Panc1 (cell line): ENCODE measurements around the gene GALNT9. TPM values are rescaled to one million over a fixed set of nuclear protein-coding genes. Genes with fewer than 3 reads are reported as not detected.

Experiments used
- ATAC-seq: fragments of 200-7000 bp; cut with Tn5 transposase; 2 replicates; pipeline ENCODE4 v1.9.1; 2020; ENCODE audit warnings: mild to moderate bottlenecking, moderate library complexity
- BruUV-seq: library from RNA; stranded (reverse); fragments of 400-500 nt; replicated peaks from 2 replicates; lab custom pipeline; 2021; lab: Mats Ljungman, UMichigan
- CTCF ChIA-PET: fragments of 300-600 bp; sonication (Branson Sonifier 250); formaldehyde crosslinking; loops from one replicate; lab custom pipeline; 2022; ENCODE audit warnings: antibody characterized with exemption; lab: Charles Lee
- POLR2A ChIA-PET: fragments of 300-600 bp; sonication (Branson Sonifier 250); formaldehyde crosslinking; loops from one replicate; lab custom pipeline; 2022; ENCODE audit warnings: antibody characterized with exemption; lab: Charles Lee
- DNase-seq: peaks from one replicate; pipeline ENCODE4 v3.0.0-alpha.2; 2010; ENCODE audit warnings: low read depth, low spot score
- H3K27ac ChIP-seq: 2 replicates; pipeline ENCODE4 v1.5.1; 2011; ENCODE audit warnings: mild to moderate bottlenecking, low read length, inconsistent platforms
- H3K27me3 ChIP-seq: fragments of 200-500 bp; sonication (Bioruptor generic); 2 replicates; pipeline ENCODE4 v1.6.0; 2014; ENCODE audit warnings: low read length, inconsistent platforms; ENCODE audit not compliant: control insufficient read depth, insufficient read depth
- H3K36me3 ChIP-seq: fragments of 200-500 bp; sonication (Bioruptor generic); 2 replicates; pipeline ENCODE4 v1.5.1; 2014; ENCODE audit warnings: inconsistent platforms, mild to moderate bottlenecking, low read length, moderate library complexity; ENCODE audit not compliant: control insufficient read depth, insufficient read depth
- H3K4me1 ChIP-seq: 2 replicates; pipeline ENCODE4 v1.5.1; 2011; ENCODE audit warnings: inconsistent platforms, mild to moderate bottlenecking, low read length, moderate library complexity; ENCODE audit not compliant: control insufficient read depth, insufficient read depth
- H3K4me3 ChIP-seq, 2 experiments: 2 replicates each; pipeline ENCODE4 v1.5.1; 2011 to 2012; ENCODE audit warnings: low read depth in 2 of 2, low read length in 2 of 2, mild to moderate bottlenecking in 2 of 2, inconsistent platforms in 1 of 2, moderate library complexity in 1 of 2
- H3K9me3 ChIP-seq: fragments of 200-500 bp; sonication (Bioruptor generic); 2 replicates; pipeline ENCODE4 v1.5.1; 2014; ENCODE audit warnings: low read depth, mild to moderate bottlenecking, inconsistent platforms, low read length, moderate library complexity; ENCODE audit not compliant: control insufficient read depth, insufficient read depth
- POLR2AphosphoS5 ChIP-seq: IDR thresholded peaks from 2 replicates; pipeline ENCODE4 v1.6.1; 2012; ENCODE audit warnings: mild to moderate bottlenecking, low read depth, low read length, moderate library complexity
- SIN3A ChIP-seq: IDR thresholded peaks from 2 replicates; pipeline ENCODE4 v1.6.1; 2012; ENCODE audit warnings: low read depth, mild to moderate bottlenecking, low read length, moderate library complexity, borderline replicate concordance; ENCODE audit not compliant: insufficient read depth
- TCF7L2 ChIP-seq: IDR thresholded peaks from 2 replicates; pipeline ENCODE4 v1.6.1; 2011; ENCODE audit warnings: mild to moderate bottlenecking, low read depth, low read length, inconsistent platforms
- in situ Hi-C: cut with HindIII; loops from 2 replicates; pipeline ENCODE4 v1.10.0; 2016; ENCODE audit warnings: low sequenced_read_pairs, low pct_unique_long_range_greater_than_20kb
- intact Hi-C: fragments of 100-400 bp; cut with micrococcal nuclease; formaldehyde crosslinking; loops from one replicate; pipeline ENCODE4 v1.10.0; 2022; ENCODE audit not compliant: unreplicated experiment
- total RNA-seq: library from RNA; stranded (reverse); gene quantifications from one replicate; pipeline ENCODE4 v1.2.1, GENCODE V29; 2021; ENCODE audit not compliant: unreplicated experiment
- TF ChIP-seq, protein P1 (sequence below): fragments of 450-650 bp; IDR thresholded peaks from 2 replicates; pipeline ENCODE4 v1.5.1; 2017; ENCODE audit warnings: mild to moderate bottlenecking
- TF ChIP-seq, protein P2 (sequence below), 2 experiments: IDR thresholded peaks; 2 replicates each; pipeline ENCODE4 v1.6.1; 2011 to 2012; ENCODE audit warnings: low read depth in 2 of 2, control low read depth in 1 of 2, low read length in 1 of 2, mild to moderate bottlenecking in 1 of 2, moderate library complexity in 1 of 2; ENCODE audit not compliant: insufficient read depth in 1 of 2

Gene GALNT9
- total RNA-seq, 1 experiment from 2014 or later, result 0.33 TPM

DNA sequence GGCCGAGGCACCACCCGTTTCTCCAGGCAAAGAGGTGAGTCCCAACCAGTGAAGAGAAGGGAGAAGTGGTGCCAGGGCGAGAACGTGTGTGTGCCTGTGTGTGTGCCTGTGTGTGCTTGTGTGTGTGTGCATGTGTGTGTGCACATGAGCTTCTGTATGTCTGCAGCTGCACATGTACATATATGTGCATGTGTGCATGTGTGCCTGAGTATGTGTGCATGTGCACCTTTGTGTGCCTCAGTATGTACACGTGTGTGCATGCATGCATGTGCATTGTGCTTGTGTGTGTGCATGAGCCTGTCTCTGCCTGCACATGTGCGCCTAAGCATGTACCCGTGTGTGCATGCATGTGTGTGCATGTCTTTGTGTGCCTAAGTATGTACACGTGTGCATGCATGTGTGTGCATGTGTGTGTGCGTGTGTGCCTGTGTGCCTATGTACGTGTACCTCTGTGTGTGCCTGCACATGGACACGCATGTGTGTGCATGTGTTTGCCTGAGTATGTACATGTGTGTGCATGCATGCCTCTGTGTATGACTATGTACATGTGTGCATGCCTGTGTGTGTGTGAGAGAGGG is 5.9 kb upstream of the GALNT9 start:
- intact Hi-C loops, result no loop called here
- H3K27ac ChIP-seq, result no peak overlapping the region
- DNase-seq (no peak), ATAC-seq (no peak)
- H3K4me3 ChIP-seq, result no peak overlapping the region
- H3K36me3 ChIP-seq, result no peaks in the 10 kb centered on the region
- in situ Hi-C loops, result no loop called here
- TF ChIP-seq TCF7L2 (no peak), SIN3A (no peak), POLR2AphosphoS5 (no peak)
- TF ChIP-seq, protein P1, sequence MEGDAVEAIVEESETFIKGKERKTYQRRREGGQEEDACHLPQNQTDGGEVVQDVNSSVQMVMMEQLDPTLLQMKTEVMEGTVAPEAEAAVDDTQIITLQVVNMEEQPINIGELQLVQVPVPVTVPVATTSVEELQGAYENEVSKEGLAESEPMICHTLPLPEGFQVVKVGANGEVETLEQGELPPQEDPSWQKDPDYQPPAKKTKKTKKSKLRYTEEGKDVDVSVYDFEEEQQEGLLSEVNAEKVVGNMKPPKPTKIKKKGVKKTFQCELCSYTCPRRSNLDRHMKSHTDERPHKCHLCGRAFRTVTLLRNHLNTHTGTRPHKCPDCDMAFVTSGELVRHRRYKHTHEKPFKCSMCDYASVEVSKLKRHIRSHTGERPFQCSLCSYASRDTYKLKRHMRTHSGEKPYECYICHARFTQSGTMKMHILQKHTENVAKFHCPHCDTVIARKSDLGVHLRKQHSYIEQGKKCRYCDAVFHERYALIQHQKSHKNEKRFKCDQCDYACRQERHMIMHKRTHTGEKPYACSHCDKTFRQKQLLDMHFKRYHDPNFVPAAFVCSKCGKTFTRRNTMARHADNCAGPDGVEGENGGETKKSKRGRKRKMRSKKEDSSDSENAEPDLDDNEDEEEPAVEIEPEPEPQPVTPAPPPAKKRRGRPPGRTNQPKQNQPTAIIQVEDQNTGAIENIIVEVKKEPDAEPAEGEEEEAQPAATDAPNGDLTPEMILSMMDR, result no peak
- TF ChIP-seq, protein P2, sequence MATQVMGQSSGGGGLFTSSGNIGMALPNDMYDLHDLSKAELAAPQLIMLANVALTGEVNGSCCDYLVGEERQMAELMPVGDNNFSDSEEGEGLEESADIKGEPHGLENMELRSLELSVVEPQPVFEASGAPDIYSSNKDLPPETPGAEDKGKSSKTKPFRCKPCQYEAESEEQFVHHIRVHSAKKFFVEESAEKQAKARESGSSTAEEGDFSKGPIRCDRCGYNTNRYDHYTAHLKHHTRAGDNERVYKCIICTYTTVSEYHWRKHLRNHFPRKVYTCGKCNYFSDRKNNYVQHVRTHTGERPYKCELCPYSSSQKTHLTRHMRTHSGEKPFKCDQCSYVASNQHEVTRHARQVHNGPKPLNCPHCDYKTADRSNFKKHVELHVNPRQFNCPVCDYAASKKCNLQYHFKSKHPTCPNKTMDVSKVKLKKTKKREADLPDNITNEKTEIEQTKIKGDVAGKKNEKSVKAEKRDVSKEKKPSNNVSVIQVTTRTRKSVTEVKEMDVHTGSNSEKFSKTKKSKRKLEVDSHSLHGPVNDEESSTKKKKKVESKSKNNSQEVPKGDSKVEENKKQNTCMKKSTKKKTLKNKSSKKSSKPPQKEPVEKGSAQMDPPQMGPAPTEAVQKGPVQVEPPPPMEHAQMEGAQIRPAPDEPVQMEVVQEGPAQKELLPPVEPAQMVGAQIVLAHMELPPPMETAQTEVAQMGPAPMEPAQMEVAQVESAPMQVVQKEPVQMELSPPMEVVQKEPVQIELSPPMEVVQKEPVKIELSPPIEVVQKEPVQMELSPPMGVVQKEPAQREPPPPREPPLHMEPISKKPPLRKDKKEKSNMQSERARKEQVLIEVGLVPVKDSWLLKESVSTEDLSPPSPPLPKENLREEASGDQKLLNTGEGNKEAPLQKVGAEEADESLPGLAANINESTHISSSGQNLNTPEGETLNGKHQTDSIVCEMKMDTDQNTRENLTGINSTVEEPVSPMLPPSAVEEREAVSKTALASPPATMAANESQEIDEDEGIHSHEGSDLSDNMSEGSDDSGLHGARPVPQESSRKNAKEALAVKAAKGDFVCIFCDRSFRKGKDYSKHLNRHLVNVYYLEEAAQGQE (IDR thresholded peaks at IDR 0.05; ENCODE audit: insufficient read depth in 1 of 2, low read depth in 2 of 2, low read length in 1 of 2), result no peak
- no TSS peak for BruUV-seq
- CTCF ChIA-PET, result interaction anchor here (0.6 kb wide), 1 partner anchor 205 kb away, joined by 3 read pairs; no protein-coding TSS in a partner anchor
- POLR2A ChIA-PET, result no interaction called here
- peaks cover 3% of the 10 kb centered on the region; the same call in 1 of the 2 replicates for H3K27me3 ChIP-seq
- no peaks in the 10 kb centered on the region for H3K9me3 ChIP-seq
- no peaks in the 10 kb centered on the region for H3K4me1 ChIP-seq

DNA sequence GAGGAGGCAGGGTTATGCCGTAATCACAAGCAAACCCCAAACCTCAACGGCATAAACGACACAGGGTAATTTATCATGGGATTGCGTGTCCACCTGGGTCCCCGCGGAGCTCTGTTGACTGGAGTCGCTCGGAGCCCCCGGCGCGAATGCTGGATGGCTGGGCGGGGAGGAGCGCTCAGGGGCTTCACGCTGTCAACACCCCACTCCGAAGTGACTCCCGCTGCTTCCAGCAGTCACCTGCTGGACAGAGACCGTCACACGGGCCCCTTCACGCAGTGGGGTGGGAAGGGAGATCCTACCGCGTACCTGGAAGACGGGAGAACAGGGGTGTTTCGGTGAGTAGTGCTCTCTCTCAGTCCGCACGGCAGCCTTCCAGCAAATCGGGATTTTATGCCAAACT is 4.4 kb upstream of the GALNT9 start:
- intact Hi-C loops (no loop called here), in situ Hi-C loops (no loop called here)
- CTCF ChIA-PET, result no interaction called here
- Histone ChIP-seq H3K27me3 (peaks cover 3% of the 10 kb centered on the region; the same call in 1 of the 2 replicates), H3K4me1 (no peaks in the 10 kb centered on the region), H3K27ac (no peak overlapping the region), H3K36me3 (no peaks in the 10 kb centered on the region), H3K4me3 (no peak overlapping the region), H3K9me3 (no peaks in the 10 kb centered on the region)
- no peak for DNase-seq
- no peak for ATAC-seq
- TF ChIP-seq, protein P1, result no peak
- TF ChIP-seq TCF7L2, result no peak
- no peak for TF ChIP-seq SIN3A
- no TSS peak for BruUV-seq
- POLR2A ChIA-PET, result no interaction called here
